HG03575 (cell line): ENCODE data around the gene OIT3.

Source experiments
- ATAC-seq: cut with Tn5 transposase; IDR thresholded peaks from one replicate; pipeline ENCODE4 v1.9.1; 2021; ENCODE audit not compliant: unreplicated experiment, insufficient number of reproducible peaks, low FRiP score; ENCODE audit errors: extremely low read depth

OIT3 gene

GRCh38 chr10:72935361-72935760 lies 41.8 kb downstream of the OIT3 start:
- no peak for ATAC-seq

- no peak for ATAC-seq
Measured at GRCh38 chr10:72943498-72944234, 50.1 kb downstream of the OIT3 start.

GRCh38 chr10:72946963-72947362 lies 53.4 kb downstream of the OIT3 start:
- ATAC-seq: no peak

- ATAC-seq: no peak
Measured at GRCh38 chr10:72948762-72949161, 55.2 kb downstream of the OIT3 start.

- ATAC-seq: no peak
Measured at GRCh38 chr10:72951760-72952159, 58.2 kb downstream of the OIT3 start.

GRCh38 chr10:72952189-72952588 lies 58.6 kb downstream of the OIT3 start:
- no peak for ATAC-seq

- ATAC-seq: no peak
Measured at GRCh38 chr10:72952642-72953158, 59.2 kb downstream of the OIT3 start.

GRCh38 chr10:72953687-72954086 lies 60.1 kb downstream of the OIT3 start:
- ATAC-seq: no peak

GRCh38 chr10:72954230-72954595 lies 60.7 kb downstream of the OIT3 start:
- ATAC-seq: no peak

- no peak for ATAC-seq
Measured at GRCh38 chr10:72954596-72955554, 61.3 kb downstream of the OIT3 start, which contains the start of gene PLA2G12B. PLA2G12B (minus strand) TSS chr10:72954806; CDS start chr10:72954685, 121 bp downstream.

GRCh38 chr10:72956001-72956400 lies 62.5 kb downstream of the OIT3 start:
- no peak for ATAC-seq

GRCh38 chr10:72976886-72977285 lies 83.3 kb downstream of the OIT3 start:
- ATAC-seq: no peak

- ATAC-seq: no peak
Measured at GRCh38 chr10:72979709-72980108, 86.2 kb downstream of the OIT3 start.

- ATAC-seq: no peak
Measured at GRCh38 chr10:72980348-72980747, 86.8 kb downstream of the OIT3 start.

GRCh38 chr10:72981028-72981881 lies 87.7 kb downstream of the OIT3 start:
- ATAC-seq: no peak

- ATAC-seq: no peak
Measured at GRCh38 chr10:72981882-72982529, 88.5 kb downstream of the OIT3 start.
